HepG2 (cell line): ENCODE measurements around the gene B3GAT3. TPM values are rescaled to one million over a fixed set of nuclear protein-coding genes. Genes with fewer than 3 reads are reported as not detected.

Experiments used
- CBX1 ChIP-seq: IDR thresholded peaks from one replicate; pipeline ENCODE4 v1.6.1; 2016; ENCODE audit warnings: antibody characterized with exemption, low read depth
- CEBPG ChIP-seq: IDR thresholded peaks from 2 replicates; pipeline ENCODE4 v1.6.1; 2016
- FIP1L1 ChIP-seq: fragments of 200-400 bp; formaldehyde crosslinking; IDR thresholded peaks from 2 replicates; pipeline ENCODE4 v1.6.1; 2018; ENCODE audit warnings: low read depth, mild to moderate bottlenecking, low read length, moderate library complexity, borderline replicate concordance; ENCODE audit not compliant: insufficient read depth
- GTF2F1 ChIP-seq: fragments of 150-350 bp; IDR thresholded peaks from 2 replicates; pipeline ENCODE4 v1.6.1; 2014; ENCODE audit warnings: low read length
- HNRNPUL1 ChIP-seq: fragments of 200-400 bp; formaldehyde crosslinking; IDR thresholded peaks from 2 replicates; pipeline ENCODE4 v1.6.1; 2017; ENCODE audit warnings: low read depth, mild to moderate bottlenecking, low read length, moderate library complexity
- IKZF1 ChIP-seq: fragments of 450-650 bp; IDR thresholded peaks from 2 replicates; pipeline ENCODE4 v1.7.1; 2016
- JUN ChIP-seq: sonication (generic); formaldehyde crosslinking; IDR thresholded peaks from 2 replicates; pipeline ENCODE4 v1.4.0; 2020; ENCODE audit warnings: mild to moderate bottlenecking, missing genetic modification reagents
- KDM6A ChIP-seq: IDR thresholded peaks from 2 replicates; pipeline ENCODE4 v1.6.1; 2016; ENCODE audit warnings: low read depth
- NCOR1 ChIP-seq: fragments of 200-600 bp; sonication (generic); IDR thresholded peaks from 2 replicates; pipeline ENCODE4 v1.7.0; 2017; ENCODE audit warnings: antibody characterized with exemption, low read length, borderline replicate concordance
- NFYB ChIP-seq: sonication (generic); formaldehyde crosslinking; IDR thresholded peaks from 2 replicates; pipeline ENCODE4 v1.4.0; 2020; ENCODE audit warnings: missing genetic modification reagents
- NFYC ChIP-seq: IDR thresholded peaks from 2 replicates; pipeline ENCODE4 v1.6.1; 2016; ENCODE audit warnings: missing genetic modification reagents, missing compliant biosample characterization
- NPAS2 ChIP-seq: sonication (generic); formaldehyde crosslinking; IDR thresholded peaks from 2 replicates; pipeline ENCODE4 v1.8.0; 2022; ENCODE audit warnings: mild to moderate bottlenecking, missing genetic modification reagents, borderline replicate concordance
- TRIM24 ChIP-seq: sonication (generic); formaldehyde crosslinking; IDR thresholded peaks from 2 replicates; pipeline ENCODE4 v1.8.0; 2022; ENCODE audit warnings: mild to moderate bottlenecking, missing genetic modification reagents
- ZFP41 ChIP-seq: sonication (generic); formaldehyde crosslinking; IDR thresholded peaks from 2 replicates; pipeline ENCODE4 v1.4.0; 2020; ENCODE audit warnings: mild to moderate bottlenecking, missing genetic modification reagents, borderline replicate concordance
- ZKSCAN8 ChIP-seq: IDR thresholded peaks from 2 replicates; pipeline ENCODE4 v1.6.1; 2016; ENCODE audit warnings: borderline replicate concordance, missing genetic modification reagents, missing compliant biosample characterization
- ZNF124 ChIP-seq: sonication (generic); formaldehyde crosslinking; IDR thresholded peaks from 2 replicates; pipeline ENCODE4 v1.4.0; 2020; ENCODE audit warnings: missing genetic modification reagents
- ZNF326 ChIP-seq: sonication (generic); formaldehyde crosslinking; IDR thresholded peaks from 2 replicates; pipeline ENCODE4 v1.4.0; 2020; ENCODE audit warnings: missing genetic modification reagents, borderline replicate concordance
- ZNF460 ChIP-seq: sonication (generic); formaldehyde crosslinking; IDR thresholded peaks from 2 replicates; pipeline ENCODE4 v1.5.1; 2020; ENCODE audit warnings: missing genetic modification reagents, mild to moderate bottlenecking, borderline replicate concordance
- ZNF510 ChIP-seq: sonication (generic); formaldehyde crosslinking; IDR thresholded peaks from 2 replicates; pipeline ENCODE4 v1.4.0; 2020; ENCODE audit warnings: low read depth, mild to moderate bottlenecking, missing genetic modification reagents
- ZNF550 ChIP-seq: sonication (generic); formaldehyde crosslinking; IDR thresholded peaks from 2 replicates; pipeline ENCODE4 v1.4.0; 2020; ENCODE audit warnings: mild to moderate bottlenecking, missing genetic modification reagents, borderline replicate concordance
- ZNF766 ChIP-seq: sonication (generic); formaldehyde crosslinking; IDR thresholded peaks from 2 replicates; pipeline ENCODE4 v1.5.0; 2020; ENCODE audit warnings: missing genetic modification reagents, borderline replicate concordance
- ZSCAN22 ChIP-seq: sonication (generic); formaldehyde crosslinking; IDR thresholded peaks from 2 replicates; pipeline ENCODE4 v1.4.0; 2020; ENCODE audit warnings: mild to moderate bottlenecking, missing genetic modification reagents
- polyA plus RNA-seq, 8 experiments: library from polyadenylated mRNA; depleted of rRNA in 3 of 8; stranded (reverse) in 7 of 8; unstranded in 1 of 8; fragments of >200 nt; fragmentation: Illumina TruSeq in 4 of 8; extraction: Trizol in 4 of 8; gene quantifications; 2 replicates each; pipeline versions ENCODE4 v1.2.1 to v1.2.3, GENCODE V29; 2011 to 2016; ENCODE audit warnings: low read depth in 4 of 8, missing spikeins in 1 of 8, mixed read lengths in 1 of 8; ENCODE audit not compliant: insufficient read depth in 1 of 8
- total RNA-seq, 5 experiments: library from RNA; depleted of rRNA; stranded (reverse); fragments of >200 nt; fragmentation: Illumina TruSeq; extraction: Trizol; gene quantifications; 2 replicates each; pipeline ENCODE4 v1.2.3, GENCODE V29; 2016; ENCODE audit warnings: low read depth in 1 of 5
- TF ChIP-seq, protein P1 (sequence below): sonication (generic); formaldehyde crosslinking; IDR thresholded peaks from 2 replicates; pipeline ENCODE4 v1.4.0; 2020; ENCODE audit warnings: missing genetic modification reagents, borderline replicate concordance
- TF ChIP-seq, protein P2 (sequence below): sonication (generic); formaldehyde crosslinking; IDR thresholded peaks from 2 replicates; pipeline ENCODE4 v1.5.0; 2020; ENCODE audit warnings: missing genetic modification reagents
- TF ChIP-seq, protein P3 (sequence below): sonication (generic); formaldehyde crosslinking; IDR thresholded peaks from 2 replicates; pipeline ENCODE4 v1.8.0; 2022; ENCODE audit warnings: missing genetic modification reagents, mild to moderate bottlenecking, inconsistent platforms, borderline replicate concordance

Gene B3GAT3
- total and polyA plus RNA-seq, 2 of the 13 experiments (the other 11 are each of a cell fraction or from before 2014, with no cell fraction given) = 21.3 to 26.1 TPM

GRCh38 chr11:62645946-62646824, 24.4 kb upstream of the B3GAT3 start, which contains the start of gene GANAB (continued):
- TF ChIP-seq, protein P1, sequence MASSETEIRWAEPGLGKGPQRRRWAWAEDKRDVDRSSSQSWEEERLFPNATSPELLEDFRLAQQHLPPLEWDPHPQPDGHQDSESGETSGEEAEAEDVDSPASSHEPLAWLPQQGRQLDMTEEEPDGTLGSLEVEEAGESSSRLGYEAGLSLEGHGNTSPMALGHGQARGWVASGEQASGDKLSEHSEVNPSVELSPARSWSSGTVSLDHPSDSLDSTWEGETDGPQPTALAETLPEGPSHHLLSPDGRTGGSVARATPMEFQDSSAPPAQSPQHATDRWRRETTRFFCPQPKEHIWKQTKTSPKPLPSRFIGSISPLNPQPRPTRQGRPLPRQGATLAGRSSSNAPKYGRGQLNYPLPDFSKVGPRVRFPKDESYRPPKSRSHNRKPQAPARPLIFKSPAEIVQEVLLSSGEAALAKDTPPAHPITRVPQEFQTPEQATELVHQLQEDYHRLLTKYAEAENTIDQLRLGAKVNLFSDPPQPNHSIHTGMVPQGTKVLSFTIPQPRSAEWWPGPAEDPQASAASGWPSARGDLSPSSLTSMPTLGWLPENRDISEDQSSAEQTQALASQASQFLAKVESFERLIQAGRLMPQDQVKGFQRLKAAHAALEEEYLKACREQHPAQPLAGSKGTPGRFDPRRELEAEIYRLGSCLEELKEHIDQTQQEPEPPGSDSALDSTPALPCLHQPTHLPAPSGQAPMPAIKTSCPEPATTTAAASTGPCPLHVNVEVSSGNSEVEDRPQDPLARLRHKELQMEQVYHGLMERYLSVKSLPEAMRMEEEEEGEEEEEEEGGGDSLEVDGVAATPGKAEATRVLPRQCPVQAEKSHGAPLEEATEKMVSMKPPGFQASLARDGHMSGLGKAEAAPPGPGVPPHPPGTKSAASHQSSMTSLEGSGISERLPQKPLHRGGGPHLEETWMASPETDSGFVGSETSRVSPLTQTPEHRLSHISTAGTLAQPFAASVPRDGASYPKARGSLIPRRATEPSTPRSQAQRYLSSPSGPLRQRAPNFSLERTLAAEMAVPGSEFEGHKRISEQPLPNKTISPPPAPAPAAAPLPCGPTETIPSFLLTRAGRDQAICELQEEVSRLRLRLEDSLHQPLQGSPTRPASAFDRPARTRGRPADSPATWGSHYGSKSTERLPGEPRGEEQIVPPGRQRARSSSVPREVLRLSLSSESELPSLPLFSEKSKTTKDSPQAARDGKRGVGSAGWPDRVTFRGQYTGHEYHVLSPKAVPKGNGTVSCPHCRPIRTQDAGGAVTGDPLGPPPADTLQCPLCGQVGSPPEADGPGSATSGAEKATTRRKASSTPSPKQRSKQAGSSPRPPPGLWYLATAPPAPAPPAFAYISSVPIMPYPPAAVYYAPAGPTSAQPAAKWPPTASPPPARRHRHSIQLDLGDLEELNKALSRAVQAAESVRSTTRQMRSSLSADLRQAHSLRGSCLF (CRISPR knock-in tag) = no peak
- TF ChIP-seq ZSCAN22 (CRISPR knock-in tag) (no peak), NFYB (CRISPR knock-in tag) (peak; percentile 85), ZNF326 (CRISPR knock-in tag) (no peak), IKZF1 (no peak), NFYC (CRISPR knock-in tag) (peak; percentile 83), ZNF460 (CRISPR knock-in tag) (peak; percentile 17; the same call in 1 of the 2 replicates), HNRNPUL1 (no peak), CBX1 (no peak), TRIM24 (CRISPR knock-in tag) (no peak), NCOR1 (no peak), NPAS2 (CRISPR knock-in tag) (no peak), FIP1L1 (0 out of 2 replicates have a peak, but pooled peaks have one; percentile 50), ZKSCAN8 (CRISPR knock-in tag) (no peak), KDM6A (CRISPR knock-in tag) (no peak), ZFP41 (CRISPR knock-in tag) (no peak; the same call in 1 of the 2 replicates), CEBPG (CRISPR knock-in tag) (no peak; the same call in 1 of the 2 replicates), JUN (CRISPR knock-in tag) (no peak), ZNF550 (CRISPR knock-in tag) (no peak), ZNF766 (CRISPR knock-in tag) (no peak), ZNF510 (CRISPR knock-in tag) (no peak), GTF2F1 (no peak), ZNF124 (no peak)
- TF ChIP-seq, protein P2, sequence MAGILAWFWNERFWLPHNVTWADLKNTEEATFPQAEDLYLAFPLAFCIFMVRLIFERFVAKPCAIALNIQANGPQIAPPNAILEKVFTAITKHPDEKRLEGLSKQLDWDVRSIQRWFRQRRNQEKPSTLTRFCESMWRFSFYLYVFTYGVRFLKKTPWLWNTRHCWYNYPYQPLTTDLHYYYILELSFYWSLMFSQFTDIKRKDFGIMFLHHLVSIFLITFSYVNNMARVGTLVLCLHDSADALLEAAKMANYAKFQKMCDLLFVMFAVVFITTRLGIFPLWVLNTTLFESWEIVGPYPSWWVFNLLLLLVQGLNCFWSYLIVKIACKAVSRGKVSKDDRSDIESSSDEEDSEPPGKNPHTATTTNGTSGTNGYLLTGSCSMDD (CRISPR knock-in tag) = no peak
- TF ChIP-seq, protein P3, sequence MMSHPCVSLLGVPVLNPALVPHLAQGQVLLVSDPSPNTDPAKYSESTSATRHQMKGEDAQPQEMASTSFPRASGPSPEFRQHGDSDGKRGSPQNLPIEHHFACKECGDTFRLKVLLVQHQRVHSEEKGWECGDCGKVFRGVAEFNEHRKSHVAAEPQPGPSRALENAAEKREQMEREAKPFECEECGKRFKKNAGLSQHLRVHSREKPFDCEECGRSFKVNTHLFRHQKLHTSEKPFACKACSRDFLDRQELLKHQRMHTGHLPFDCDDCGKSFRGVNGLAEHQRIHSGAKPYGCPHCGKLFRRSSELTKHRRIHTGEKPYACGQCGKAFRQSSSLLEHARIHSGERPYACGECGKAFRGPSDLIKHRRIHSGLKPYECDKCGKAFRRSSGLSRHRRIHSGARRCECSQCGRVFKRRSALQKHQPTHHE (CRISPR knock-in tag) = no peak; the same call in 1 of the 2 replicates
